GM13977 (cell line): Measurements from ENCODE around the gene ZDHHC4.

Experiments used
- DNase-seq: peaks from one replicate; pipeline ENCODE4 v3.0.0; 2012; ENCODE audit warnings: low spot score
- in situ Hi-C: fragments of 300-500 bp; cut with MboI; formaldehyde crosslinking; loops from one replicate; pipeline ENCODE4 v1.12.0; 2022; ENCODE audit warnings: low sequenced_read_pairs, low pct_unique_long_range_greater_than_20kb, mixed read lengths, inconsistent platforms; ENCODE audit not compliant: unreplicated experiment
- TF ChIP-seq, protein P1 (sequence below): IDR thresholded peaks from 2 replicates; pipeline ENCODE4 v1.5.1; 2012; ENCODE audit warnings: mild to moderate bottlenecking, control low read depth; ENCODE audit not compliant: insufficient read depth; ENCODE audit errors: extremely low read depth, missing control alignments

ZDHHC4 gene

GRCh38 chr7:6621195-6622133 is 44.2 kb downstream of the ZDHHC4 start:
- DNase-seq: no peak
- TF ChIP-seq, protein P1, sequence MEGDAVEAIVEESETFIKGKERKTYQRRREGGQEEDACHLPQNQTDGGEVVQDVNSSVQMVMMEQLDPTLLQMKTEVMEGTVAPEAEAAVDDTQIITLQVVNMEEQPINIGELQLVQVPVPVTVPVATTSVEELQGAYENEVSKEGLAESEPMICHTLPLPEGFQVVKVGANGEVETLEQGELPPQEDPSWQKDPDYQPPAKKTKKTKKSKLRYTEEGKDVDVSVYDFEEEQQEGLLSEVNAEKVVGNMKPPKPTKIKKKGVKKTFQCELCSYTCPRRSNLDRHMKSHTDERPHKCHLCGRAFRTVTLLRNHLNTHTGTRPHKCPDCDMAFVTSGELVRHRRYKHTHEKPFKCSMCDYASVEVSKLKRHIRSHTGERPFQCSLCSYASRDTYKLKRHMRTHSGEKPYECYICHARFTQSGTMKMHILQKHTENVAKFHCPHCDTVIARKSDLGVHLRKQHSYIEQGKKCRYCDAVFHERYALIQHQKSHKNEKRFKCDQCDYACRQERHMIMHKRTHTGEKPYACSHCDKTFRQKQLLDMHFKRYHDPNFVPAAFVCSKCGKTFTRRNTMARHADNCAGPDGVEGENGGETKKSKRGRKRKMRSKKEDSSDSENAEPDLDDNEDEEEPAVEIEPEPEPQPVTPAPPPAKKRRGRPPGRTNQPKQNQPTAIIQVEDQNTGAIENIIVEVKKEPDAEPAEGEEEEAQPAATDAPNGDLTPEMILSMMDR: no peak
- in situ Hi-C loops: no loop called here

GRCh38 chr7:6622134-6622710 is 45.0 kb downstream of the ZDHHC4 start:
- in situ Hi-C loops: no loop called here
- no peak for DNase-seq
- TF ChIP-seq, protein P1: no peak

- in situ Hi-C loops: no loop called here
- TF ChIP-seq, protein P1: no peak
- DNase-seq: no peak
Measured at GRCh38 chr7:6623589-6624245, 46.5 kb downstream of the ZDHHC4 start.

GRCh38 chr7:6624246-6624611 is 47.0 kb downstream of the ZDHHC4 start:
- in situ Hi-C loops: no loop called here
- TF ChIP-seq, protein P1: no peak
- no peak for DNase-seq

GRCh38 chr7:6628045-6628444 is 50.8 kb downstream of the ZDHHC4 start:
- TF ChIP-seq, protein P1: no peak
- no peak for DNase-seq
- in situ Hi-C loops: no loop called here

GRCh38 chr7:6630007-6630849 is 53.0 kb downstream of the ZDHHC4 start:
- no peak for DNase-seq
- in situ Hi-C loops: no loop called here
- TF ChIP-seq, protein P1: no peak
